ENCODE data around the gene INTS7.
"Not testable (repeated sequence)": the region's sequence is repeated elsewhere in the genome, so short reads cannot be mapped to it uniquely, and the experiment has no call there.

The INTS7 gene

DNA sequence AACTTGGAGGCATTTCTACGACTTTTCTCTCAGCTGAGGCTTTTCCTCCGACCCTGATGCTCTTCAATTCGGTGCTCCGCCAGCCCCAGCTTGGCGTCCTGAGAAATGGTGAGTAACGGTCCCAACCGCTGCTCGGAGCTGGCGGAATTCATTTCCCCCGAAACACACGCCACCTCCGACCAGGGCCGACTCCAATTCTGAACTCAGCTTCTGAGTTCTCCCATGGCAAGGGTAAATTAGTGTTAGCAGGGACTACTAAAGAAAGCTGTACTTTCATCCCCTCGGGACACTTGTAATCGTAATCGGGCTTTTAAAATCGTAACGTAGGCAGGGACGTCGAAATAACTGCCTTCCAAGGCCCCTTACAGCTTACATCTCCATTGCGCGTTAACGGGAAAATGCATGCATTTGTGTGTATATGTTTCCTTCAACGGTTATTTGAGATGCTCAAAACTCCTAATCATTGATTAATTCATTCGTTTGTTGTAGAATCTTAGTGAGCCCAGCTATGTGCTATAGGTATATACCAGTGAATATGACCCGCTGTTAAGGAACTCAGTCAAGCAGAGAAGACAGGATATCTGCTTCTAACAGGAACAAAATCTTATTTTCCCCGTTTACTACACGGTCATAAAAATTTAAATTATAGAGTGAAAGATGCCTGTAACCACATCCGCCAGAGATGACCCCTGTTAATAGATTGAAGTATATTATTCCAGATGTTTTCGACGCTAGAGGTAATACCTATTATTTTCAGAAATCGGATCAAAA, 663 bp upstream of the INTS7 start:
- DNase-seq (ENCODE audit: low spot score) = no peak

GRCh38 chr1:212034516-212035122, 738 bp downstream of the INTS7 start:
- no peak for DNase-seq (ENCODE audit: low spot score)

DNA sequence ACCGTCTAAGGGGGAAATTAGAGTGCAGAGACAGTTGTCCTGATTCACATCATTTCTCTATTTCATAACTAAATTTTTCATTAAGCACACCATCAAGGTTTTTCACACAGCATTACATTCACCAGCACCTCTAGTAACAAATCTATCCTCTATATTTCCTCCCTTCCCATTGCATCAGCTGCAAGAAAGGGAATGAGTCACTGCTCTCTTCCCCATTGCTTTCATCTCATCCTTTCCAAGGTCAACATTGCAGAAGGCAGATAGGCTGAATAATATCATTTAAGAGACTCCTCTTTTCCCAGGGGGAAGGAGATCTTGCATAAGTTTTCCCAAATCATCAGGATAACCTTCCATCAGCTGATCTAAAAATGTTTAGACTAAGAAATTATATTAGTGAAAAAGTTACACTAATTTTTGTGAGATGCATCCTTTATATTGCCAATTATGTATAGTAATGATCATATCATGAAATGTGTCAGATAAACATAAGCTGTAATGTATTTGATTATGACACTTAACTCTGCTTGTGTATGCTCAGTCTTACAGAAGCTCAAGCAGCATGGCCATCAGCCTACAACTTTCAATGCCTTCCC, 4.3 kb downstream of the INTS7 start:
- DNase-seq (ENCODE audit: low spot score) = no peak

GRCh38 chr1:212027727-212028126, 7.6 kb downstream of the INTS7 start:
- not testable (repeated sequence) for DNase-seq (ENCODE audit: low spot score)

DNA sequence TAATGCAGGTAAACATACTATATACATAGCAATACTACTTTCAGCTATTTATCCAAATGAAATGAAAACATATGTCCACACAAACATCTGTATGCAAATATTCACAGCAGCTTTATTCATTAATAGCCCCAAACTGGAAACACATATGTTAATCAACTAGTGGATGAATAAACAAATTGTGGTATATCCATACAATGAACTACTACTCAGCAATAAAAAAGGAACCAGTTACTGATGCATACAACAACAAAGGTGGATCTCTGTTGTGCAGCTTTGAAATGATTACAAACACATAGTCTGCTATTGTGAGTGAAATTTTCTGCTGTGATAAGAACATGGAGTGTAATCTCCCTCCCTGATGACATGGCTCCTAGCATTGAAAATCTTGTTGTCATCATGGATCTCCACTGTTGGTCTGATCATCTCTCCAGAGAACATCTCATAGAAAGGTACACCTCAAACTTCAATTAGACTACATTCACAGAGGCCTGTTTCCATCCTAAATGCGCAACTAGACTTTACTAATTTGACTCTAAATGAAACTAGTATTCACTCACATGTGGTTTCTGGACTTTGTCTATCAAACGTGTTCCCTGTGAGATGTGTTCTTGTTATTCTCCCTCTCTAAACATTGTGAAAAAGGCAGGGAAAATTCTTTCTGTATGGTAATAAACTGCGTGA, 10.7 kb downstream of the INTS7 start:
- DNase-seq (ENCODE audit: low spot score) = no peak

DNA sequence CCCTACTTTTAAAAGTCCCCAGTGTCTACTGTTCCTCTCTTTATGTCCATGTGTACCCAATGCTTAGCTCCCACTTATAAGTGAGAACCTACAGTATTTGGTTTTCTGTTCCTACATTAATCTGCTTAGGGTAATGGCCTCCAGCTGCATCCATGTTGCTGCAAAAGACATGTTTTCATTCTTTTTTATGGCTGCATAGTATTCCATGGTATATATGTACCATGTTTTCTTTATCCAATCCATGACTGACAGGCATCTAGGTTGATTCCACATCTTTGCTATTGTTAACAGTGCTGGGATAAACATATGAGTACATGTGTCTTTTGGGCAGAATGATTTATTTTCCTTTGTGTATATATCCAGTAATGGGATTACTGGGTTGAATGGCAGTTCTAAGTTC, 12.4 kb downstream of the INTS7 start:
- not testable (repeated sequence) for DNase-seq (ENCODE audit: low spot score)

DNA sequence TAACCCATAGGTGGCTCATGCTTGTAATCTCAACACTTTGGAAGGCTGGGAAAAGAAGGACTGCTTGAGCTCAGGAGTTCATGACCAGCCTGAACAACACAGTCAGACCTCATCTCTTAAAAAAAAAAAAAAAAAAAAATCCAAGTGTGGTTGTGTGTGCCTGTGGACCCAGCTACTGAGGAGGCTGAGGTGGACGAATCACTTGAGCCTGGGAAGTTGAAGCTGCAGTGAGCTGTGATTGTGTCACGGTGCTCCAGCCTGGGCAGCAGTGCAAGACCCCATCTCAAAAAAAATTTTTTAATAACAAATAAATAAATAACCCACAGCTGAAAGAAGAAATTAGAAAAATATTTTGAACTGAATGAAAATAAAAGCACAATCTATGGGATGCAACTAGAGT, 13.8 kb downstream of the INTS7 start:
- no peak for DNase-seq (ENCODE audit: low spot score)

GRCh38 chr1:212020975-212021374, 14.4 kb downstream of the INTS7 start:
- DNase-seq (ENCODE audit: low spot score) = no peak

DNA sequence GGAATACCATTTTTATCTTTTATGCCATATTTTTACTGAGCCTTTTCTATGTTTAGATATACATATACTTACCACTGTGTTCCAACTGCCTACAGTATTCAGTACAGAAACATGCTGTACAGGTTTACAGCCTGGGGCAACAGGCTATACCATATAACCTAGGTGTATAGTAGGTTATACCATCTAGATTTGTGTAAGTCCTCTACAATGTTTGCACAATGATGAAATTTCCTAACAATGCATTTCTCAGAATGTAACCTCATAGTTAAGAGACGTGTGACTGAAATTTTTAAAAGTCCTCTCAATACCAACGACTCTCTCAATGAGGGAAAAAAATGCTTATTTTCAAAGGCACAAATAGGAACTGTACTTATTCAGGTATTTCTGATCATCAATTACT, 21.7 kb downstream of the INTS7 start:
- DNase-seq (ENCODE audit: low spot score) = no peak

DNA sequence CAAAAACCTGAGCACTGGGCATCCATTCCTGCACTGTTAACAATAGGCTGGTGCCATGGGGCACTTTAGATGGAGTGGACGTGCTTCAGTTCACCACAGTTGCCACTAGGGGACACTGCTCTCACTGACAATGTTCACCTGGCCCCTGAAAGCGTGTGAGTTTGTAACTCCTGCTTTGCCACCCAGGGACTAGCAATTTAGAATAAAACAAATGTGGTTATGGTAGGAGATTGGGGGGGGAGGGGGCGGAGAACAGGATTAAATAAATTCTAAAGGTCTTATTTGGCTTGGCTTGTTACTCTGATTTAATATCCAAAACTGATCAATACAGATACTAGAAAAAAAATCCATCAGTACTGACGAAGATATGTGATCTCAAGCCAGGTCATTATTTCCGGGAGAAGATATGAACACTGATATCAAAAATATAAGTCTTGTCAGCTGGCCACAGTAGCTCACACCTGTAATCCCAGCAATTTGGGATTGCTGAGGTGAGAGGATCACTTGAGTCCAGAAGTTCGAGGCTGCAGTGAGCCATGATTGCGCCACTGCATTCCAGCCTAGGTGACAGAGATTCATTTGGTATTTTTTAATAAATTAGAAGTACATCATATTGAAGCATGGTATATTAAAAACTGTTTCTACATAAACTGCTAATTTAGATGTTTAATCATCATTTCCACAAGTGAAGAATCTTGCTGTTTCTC, 23.2 kb downstream of the INTS7 start:
- DNase-seq (ENCODE audit: low spot score) = peak; percentile 60

DNA sequence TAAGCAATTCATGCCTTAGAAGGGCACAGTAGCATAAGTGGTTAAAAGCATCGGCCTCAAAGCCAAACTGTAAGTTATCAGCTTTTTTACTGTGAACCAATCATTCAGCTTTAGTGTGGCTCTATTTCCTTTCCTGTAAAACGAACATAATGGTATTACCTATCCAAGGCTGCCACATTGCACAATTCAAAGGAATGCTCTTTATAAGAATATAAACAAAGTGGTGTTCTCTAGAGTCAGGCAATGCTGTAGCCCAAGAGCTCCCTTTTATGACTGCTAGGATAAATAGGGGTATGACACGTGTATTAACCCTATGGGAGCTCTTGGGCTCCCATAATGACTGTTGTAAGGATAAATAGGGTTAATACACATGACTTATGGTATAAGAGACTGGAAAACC, 25.4 kb downstream of the INTS7 start:
- no peak for DNase-seq (ENCODE audit: low spot score)

DNA sequence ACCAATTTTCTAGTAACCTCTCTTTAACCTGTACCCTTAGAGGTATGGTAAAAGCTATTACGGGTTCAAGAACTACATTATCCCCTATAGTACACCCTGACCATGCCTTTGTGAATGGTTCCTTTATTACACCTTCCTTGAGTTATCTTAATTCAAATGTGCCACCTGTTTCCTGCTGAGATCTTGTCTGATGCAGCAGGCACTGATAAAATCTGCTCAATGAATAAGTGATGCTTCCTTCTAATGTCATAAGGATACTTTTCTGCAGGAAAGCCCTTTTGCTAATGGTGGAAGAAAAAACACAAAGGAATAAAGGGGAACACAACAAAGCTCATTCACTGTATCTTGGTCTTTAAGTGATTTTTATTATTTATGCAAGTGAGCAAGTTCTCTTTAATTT, 25.8 kb downstream of the INTS7 start:
- no peak for DNase-seq (ENCODE audit: low spot score)

DNA sequence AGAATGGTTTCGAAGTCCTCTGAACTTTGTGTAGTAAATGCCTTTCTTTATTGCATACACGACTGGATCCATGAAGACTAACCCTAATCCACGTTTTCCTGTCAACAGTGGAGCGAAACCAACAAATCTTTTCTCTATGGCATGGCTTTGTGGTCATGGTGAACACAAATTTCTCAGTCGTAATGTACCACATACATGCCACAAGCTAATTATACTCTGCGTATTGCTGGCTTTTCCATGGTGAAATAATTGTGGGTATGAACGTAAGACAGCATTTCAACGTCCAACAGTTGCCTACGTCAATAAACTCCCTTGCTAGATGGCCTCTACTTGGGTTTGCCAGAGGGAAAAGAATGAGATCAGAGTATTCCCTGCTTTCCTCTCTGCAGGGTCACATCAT, 27.5 kb downstream of the INTS7 start:
- DNase-seq (ENCODE audit: low spot score) = no peak

DNA sequence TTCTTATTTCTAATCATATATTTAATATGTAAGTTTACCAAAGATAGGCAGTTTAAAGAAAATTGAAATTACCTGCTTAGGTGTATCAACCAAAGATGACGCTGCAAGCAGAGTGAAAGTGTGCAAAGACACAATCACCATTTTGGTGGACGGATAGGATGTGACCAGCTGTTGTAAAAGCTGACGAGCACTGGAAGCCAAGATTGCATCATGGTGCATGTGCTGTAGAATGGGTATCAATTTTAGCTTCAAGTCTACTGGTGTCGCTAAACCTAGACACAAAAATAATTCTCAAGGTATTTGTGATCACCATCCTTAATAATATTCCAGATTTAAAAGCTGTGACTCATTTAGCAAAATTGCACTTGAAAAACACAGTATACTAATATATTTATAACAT, 28.2 kb downstream of the INTS7 start:
- no peak for DNase-seq (ENCODE audit: low spot score)

GRCh38 chr1:212004895-212005608, 30.3 kb downstream of the INTS7 start:
- no peak for DNase-seq (ENCODE audit: low spot score)

DNA sequence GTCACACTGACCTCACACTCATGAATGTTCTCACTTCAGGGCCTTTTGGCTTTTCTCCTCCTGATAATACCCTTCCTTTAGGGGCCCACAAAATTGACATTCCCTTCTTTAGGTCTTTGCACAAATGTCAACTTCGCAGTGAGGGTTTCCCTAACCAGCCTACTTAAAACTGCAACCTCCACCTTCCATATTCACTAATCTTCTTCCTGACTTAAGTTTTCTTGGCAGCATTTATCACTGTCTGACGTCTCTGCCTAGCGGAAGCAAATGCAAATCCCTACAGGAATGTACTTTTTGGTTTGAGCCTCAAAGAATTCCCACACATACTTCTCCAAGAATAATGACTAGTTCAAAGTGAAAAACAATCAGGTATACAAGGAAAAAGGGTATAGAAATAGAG, 32.8 kb downstream of the INTS7 start:
- no peak for DNase-seq (ENCODE audit: low spot score)

GRCh38 chr1:211997426-211997825, 37.9 kb downstream of the INTS7 start:
- not testable (repeated sequence) for DNase-seq (ENCODE audit: low spot score)

DNA sequence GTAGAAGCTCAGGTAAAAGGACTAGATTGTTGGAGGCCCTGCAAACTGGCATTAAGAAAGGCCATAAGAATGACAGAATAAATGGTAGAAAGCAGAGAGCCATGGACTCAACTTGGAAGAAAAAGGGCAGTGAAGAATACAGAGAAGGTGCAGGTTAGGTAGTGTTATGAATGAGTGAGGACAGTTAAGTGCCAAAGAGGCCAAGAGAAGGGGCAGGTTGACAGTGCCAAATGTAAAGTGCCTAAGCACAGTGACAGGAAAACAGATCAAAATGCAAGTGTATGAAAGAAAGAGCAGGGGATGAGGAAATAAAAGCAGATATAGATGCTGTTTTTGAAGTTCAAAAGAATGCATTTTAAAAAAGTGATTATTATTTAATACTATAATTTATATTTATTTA, 43.7 kb downstream of the INTS7 start:
- DNase-seq (ENCODE audit: low spot score) = no peak

GRCh38 chr1:211986628-211987254, 48.6 kb downstream of the INTS7 start:
- DNase-seq (ENCODE audit: low spot score) = no peak

- DNase-seq (ENCODE audit: low spot score) = no peak
Observed at GRCh38 chr1:211985556-211986264, 49.6 kb downstream of the INTS7 start.

DNA sequence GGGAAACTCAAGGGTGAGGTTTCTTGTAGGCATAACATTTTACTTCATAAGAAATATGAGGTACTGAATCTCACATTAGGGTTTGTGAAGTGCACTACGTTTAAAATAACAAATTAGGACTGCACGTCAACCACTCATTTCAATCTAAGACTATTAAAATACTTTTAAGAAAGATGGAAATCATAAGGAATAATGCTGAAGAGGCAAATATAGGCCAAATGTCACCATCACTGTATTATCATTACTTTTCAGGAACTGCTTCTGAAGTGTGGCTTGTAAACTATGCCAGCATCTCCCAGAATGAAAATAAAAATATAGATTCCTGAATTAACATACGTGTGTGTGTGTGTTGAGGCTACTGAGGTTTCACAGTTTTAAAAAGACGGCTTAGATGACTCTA, 56.8 kb downstream of the INTS7 start:
- no peak for DNase-seq (ENCODE audit: low spot score)
